Stimulated activated CD8-positive, alpha-beta memory T cell treated with anti-CD3 and anti-CD28 coated beads, Interleukin-4, amount 100 ng/mL, for 1 hour (primary cell): Measurements from ENCODE around the gene NPIPB2.
"Not testable (repeated sequence)": the region's sequence is repeated elsewhere in the genome, so short reads cannot be mapped to it uniquely, and the experiment has no call there.

Source experiments
- DNase-seq, 2 donors: peaks; one replicate each; pipeline ENCODE4 v3.0.0-alpha.2; 2020; ENCODE audit warnings: low read depth in 2 of 2, low spot score in 1 of 2

NPIPB2 gene

DNA sequence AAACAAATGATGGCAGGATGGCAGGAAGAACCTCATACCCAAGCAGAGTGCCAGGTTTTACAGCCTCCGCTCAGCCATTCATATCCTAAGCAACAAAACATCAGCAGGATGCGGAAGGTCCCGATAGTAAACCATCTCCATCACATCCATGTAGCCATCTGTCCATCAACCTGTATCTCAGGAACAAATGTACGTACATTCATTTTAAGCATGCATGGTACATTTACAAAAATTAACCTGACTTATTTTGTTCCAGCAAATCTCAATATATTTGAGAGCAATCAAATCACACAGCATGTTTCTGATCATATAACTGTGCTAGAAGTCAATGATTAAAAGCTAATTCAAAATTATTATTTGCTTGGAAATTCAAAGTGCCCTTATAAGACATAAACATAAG, at the start of gene NPIPB2:
Gene NPIPB2, minus strand, starts transcription at position 101 of the 400 bp plus-strand sequence. Its CDS starts 0 bp downstream, at position 101.
- not testable (repeated sequence) for DNase-seq

DNA sequence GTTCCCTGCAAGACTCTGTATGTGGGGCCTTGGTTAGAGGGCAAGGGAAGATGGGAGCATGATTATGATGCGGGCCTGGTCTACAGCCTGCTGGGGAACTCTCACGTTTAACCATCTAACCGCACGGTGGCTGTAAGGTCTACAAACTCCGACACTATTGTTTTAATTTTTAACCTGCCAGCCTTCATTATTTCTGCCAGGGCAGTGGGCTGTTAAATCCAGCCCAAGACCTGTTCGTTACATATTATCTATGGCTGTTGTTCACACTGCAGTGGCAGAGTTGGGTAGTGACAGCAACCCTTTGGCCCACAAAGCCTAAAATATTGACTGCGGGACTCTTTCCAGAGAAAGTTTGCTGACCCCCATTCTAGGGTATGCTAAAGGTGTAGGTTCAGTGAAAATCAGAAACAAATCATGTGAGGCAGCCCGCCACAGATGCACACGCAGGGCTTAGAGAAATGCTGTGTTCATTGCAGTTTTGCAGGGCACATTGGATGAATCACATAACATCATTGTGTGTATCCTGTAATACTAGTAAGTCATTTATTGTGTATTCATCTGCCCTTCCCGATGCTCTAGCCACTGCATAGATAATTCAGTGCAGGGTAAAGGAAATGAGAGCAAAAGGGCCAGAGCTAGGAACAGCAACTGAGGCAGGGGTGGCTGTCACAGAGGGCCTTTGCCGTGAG, 49.0 kb upstream of the NPIPB2 start:
- DNase-seq = no peak

DNA sequence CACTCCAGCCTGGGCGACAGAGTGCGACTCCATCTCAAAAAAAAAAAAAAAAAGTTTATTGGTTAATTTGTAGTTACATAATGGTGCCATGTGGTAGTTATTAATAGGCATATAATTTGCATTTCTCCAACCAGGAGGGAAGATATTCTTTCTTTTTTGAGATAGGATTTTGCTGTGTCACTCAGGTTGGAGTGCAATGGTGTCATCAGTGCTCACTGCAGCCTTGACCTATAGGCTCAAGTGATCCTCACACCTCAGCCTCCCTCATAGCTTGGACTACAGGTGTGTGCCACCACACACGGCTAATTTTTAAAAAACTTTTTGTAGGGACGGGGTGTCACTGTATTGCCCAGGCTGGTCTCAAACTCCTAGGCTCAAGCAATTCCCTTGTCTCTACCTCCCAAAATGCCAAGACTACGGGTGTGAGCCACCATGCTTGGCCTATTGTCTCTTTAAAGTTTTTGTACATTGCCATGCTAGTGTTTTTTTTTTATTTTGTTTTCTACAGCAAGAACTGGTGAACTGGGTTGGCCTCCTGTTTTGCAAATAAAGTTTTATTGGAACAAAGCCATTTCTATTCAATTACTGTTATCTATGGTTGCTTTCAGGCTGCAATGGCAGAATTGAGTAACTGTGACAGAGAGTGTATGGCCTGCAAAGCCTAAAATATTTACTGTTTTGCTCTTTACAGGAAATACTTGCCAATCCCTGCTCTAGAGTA, 46.6 kb upstream of the NPIPB2 start:
- no peak for DNase-seq

DNA sequence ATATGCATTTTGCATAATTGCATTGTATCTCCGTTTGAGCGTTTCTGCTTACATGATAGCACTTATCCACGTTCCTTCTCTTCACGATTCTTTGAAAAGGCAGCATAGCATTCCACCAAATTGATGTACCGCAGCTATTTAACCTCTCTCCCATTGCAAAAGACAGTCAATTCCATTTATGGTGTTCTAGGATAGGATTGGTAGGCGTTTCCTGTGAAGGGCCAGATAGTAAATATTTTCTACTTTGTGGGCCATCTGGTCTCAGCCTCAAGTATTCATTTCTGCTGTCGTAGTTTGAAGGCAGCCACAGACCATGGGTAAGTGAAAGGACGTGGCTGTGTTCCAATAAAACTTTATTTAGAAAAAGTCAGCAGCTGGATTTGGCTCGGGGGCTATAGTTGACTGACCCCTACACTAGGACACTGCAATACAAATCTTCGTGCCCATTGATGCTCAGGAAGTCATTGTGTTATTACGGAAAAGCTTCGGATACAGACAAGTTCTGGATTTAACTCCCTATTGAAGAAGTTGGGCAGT, 44.7 kb upstream of the NPIPB2 start:
- no peak for DNase-seq

DNA sequence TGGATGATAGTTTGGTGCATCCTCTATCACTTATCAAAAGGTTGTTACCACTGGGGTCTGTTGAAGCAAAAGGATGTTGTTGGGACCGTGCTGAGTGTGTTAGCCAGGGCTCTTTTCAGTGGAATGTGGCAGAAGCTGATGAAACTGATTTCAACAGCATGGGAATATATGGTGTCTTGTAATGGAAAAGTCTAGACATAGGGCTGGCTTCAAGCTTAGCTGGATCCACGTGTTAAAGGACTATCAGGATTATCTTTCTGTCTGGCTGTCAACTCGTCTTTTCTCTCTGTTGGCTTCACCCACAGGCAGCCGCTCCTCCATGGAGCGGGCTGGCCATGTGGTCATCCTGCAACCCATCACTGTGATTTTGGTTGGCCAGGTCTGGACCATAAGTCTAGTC, 43.4 kb upstream of the NPIPB2 start:
- DNase-seq = no peak

DNA sequence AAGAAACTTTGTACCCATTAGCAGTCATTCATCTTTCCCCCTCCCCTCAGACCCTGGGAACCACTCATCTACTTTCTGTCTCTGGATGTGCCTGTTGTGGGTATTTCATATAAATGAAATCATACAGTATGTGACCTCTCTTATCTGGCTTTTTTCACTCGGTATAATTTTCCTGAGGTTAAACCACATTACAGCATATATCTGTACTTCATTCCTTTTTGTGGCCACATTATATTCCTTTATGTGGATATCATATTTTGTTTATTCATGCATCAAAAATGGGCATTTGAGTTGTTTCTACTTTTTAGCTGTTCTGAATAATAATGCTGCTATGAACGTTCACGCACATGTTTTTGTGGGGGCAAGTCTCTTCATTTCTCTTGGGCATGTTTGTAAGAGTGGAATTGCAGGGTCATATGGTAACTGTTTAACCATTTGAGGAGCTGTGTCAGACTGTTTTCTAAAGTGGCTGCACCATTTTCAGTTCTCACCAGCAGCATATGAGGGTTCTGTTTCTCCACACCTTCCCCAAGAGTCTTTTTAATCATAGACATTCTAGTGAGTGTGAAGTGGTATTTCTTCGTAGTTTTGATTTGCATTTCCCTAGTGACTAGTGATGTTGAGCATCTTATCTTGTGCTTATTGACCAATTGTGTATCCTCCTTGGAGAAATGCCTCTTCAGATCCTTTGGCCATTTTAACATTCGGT, 38.4 kb upstream of the NPIPB2 start:
- DNase-seq = no peak

DNA sequence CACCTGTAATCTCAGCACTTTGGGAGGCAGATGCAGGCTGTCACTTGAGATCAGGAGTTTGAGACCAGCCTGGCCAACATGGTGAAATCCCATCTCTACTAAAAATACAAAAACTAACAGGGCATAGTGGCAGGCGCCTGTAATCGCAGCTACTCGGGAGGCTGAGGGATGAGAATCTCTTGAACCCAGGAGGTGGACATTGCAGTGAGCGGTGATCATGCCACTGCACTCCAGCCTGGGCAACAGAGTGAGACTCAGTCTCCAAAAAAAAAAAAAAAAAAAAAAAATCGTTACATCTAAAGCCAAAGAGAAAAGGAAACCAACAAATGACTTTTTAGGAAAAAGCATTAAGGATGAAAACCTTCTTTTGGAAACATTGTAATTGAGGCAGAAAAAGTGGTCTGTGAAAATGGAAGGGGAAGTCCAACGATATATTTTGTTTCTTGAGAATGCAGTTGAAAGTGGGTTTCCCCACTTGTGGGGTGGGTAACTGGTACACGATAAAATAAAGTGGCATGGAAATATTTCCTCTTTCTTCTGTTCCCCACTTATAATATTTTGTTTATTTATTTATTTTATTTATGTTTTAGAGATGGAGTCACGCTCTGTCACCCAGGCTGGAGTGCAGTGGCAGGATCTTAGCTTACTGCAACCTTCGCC, 37.3 kb upstream of the NPIPB2 start:
- no peak for DNase-seq

DNA sequence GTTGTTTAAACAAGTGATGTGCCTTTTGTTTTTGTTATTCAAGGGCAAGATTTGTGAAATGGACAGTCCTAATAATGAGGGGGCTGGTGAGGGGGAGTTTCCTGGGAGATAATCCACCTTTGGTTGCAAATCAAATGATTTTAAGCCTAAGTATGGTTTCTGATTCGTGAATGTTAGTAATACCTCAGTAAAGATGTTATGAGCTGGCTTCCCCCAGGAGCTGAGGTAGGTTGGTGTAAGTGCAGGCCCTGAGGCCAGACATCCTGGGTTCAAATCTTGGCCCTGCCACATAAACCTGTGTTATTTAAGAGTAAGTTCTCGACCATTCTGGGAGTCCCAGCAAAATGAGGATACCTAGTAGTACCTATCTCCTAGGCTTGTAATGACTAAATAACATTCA, 36.2 kb upstream of the NPIPB2 start:
- DNase-seq = no peak

DNA sequence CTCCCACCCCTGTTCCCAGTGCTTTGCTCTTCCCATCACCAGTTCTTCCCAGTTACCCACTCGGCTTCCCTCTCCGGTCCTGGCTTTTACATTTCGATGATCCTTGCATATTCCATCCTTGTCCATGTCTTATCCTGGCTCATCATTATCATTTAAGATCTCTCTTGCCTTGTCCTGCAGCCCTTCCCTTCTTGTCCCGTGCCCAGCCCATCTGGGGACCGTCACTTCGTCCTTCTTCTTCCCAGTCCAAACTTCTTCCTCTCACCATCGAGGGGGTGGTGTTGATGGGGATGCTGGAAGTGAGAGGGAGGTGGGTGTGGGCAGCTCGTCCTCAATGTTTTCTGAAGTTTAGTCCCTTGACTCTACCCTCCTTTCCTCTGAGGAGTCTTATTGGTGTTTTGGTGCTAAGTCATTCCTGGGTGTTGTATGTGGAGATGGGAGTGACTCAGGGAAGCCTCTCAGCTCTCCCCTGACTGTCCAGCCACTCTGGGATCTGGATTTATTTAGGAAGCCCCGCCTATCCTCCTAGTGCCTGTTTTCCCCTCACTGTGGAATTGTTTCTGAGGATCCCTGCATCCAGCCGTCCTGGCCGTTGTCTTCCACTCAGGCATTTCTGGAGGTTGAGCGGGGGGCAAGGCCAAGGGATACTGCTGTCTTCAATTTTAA, 35.7 kb upstream of the NPIPB2 start:
- no peak for DNase-seq

DNA sequence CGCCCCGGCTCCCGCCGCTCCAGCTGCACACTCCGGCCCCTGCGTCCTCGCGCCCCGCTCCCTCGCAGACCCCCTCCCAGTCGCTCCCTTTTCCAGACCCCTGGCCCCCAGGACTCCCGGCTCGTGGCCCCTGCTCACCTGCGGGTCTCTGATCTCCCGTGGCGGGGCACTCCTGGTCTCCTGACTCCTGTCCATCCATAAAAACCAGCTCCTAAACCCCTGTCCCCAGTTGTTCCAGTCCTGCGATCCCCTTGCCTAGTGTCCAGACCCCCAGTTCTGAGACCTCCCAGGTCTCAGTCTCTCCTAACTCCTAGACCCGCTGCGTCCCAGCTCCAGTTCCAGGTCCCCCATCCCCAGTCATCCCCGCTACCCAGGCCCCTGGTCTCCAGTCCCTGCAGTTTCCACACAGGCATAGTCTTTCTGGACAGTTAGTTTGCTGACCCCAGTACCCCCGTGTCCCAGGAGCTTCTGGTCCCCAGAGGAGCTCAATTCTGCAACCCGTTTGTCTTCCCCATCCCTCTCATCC, 35.1 kb upstream of the NPIPB2 start:
- DNase-seq = no peak

DNA sequence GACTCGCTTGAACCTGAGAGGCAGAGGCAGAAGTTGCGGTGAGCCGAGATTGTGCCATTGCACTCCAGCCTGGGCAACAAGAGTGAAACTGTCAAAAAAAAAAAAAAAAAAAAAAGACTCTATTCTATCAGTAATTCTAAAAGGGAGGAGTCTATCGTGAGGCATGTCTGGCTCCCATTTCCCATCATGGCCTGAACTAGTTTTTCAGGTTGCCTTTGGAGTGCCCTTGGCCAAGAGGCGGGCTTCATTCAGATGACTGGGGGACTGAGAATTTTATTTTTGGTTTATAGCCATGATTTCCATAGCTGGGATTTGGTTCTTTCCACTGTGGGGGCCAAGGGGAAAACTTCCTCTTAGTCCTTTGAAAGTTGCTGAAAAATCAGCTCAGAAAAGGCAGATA, 31.2 kb upstream of the NPIPB2 start:
- DNase-seq = no peak

DNA sequence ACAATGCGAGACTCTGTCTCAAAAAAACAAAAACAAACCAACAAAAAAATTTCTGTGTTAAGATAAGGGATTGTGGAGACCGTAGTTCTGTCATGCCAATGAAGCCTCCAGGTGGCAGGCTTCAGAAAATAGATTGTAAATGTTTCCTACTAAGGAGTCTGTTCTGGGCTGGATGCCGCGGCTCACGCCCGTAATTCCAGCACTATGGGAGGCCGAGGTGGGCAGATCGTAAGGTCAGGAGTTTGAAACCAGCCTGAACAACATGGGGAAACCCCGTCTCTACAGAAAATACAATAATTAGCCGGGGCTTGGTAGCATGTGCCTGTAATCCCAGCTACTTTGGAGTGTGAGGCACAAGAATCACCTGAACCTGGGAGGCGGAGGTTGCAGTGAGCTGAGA, 30.3 kb upstream of the NPIPB2 start:
- DNase-seq = no peak

DNA sequence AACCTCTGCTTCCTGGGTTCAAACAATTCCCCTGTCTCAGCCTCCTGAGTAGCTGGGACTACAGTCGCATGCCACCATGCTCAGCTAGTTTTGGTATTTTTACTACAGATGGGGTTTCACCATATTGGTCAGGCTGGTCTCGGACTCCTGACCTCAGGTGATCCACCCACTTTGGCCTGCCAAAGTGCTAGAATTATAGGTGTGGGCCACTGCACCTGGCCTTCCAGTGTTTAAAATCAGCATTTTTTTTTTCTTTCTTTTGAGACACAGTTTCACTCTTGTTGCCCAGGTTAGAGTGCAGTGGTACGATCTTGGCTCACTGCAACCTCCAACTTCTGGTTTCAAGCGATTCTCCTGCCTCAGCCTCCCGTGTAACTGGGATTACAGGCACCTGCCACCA, 28.4 kb upstream of the NPIPB2 start:
- DNase-seq = not testable (repeated sequence)

DNA sequence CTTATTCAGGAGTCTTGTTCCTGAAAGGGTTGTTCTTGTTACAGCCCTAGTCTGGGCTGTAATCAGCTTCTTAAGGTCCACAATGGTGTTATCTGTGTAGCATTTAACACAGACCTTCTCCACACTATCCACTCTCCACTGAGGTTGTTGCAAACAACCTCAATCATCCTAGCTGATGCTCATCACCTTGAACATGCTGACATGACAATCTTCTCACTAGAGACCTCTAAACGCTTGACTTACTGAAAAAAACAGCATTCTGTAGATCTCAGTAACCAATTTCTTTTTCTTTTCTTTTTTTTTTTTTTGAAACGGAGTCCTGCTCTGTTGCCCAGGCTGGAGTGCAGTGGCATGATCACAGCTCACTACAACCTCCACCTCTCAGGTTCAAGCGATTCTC, 26.7 kb upstream of the NPIPB2 start:
- no peak for DNase-seq

DNA sequence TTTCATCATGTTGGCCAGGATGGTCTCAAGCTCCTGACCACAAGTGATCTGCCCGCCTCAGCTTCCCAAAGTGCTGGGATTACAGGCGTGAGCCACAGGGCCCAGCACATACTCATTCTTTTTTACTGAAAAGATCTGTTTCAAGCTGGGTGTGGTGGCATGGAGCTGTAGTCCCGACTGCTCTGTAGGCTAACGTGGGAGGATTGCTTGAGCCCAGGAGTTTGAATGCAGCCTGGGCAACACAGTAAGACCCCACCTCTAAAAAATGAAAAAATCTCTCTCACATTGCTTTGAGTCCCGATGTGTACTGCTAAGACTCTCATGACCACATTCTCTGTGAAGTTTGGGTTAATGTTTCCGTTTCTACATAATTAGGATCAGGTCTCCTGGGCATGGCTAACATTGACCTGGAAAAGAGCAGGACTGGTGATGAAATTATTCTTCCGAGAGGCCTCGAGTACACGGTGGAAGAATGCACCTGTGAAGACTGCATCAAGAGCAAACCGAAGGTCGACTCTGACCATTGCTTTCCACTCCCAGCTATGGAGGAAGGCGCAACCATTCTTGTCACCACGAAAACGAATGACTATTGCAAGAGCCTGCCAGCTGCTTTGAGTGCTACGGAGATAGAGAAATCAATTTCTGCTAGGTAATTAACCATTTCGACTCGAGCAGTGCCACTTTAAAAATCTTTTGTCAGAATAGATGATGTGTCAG, 25.5 kb upstream of the NPIPB2 start:
- no peak for DNase-seq

DNA sequence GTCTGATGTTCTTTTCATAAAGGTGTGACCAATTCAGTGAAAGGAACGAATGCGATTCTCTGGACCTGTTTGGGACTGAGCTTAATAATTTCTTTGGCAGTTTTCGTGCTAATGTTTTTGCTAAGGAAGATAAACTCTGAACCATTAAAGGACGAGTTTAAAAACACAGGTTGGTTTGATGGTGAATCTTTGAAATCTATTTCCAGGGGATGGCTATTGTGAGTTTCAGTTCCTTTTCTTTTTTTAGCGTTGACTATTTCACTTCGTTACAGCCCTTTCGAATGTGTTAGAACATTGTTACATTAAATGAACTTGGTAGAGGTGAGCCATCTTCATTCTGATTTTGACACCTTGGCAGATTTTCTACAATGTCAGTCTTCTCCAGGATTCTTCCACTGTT, 24.3 kb upstream of the NPIPB2 start:
- no peak for DNase-seq

DNA sequence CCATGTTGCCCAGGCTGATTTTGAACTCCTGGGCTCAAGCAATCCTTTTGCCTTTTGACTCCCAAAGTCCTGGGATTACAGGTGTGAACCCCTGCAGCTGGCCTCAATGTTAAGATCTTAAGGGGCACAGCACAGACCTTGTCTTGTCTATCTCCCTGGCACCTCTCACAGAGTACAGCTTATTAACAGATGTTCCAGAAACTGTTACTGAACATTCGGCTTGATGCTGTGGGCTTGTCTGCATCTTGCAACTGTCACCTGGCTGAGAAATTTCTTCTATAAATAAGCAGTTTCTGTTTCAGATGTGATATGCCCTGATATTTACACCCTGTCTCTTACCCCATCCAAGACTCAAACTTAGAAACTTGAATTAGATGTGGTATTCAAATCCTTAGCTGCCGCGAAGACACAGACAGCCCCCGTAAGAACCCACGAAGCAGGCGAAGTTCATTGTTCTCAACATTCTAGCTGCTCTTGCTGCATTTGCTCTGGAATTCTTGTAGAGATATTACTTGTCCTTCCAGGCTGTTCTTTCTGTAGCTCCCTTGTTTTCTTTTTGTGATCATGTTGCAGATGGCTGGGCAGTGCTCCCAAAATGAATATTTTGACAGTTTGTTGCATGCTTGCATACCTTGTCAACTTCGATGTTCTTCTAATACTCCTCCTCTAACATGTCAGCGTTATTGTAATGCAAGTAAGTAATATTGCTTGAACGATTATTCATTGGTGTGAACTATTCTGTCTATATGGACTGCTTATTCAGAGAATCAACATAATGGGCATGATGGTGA, 23.1 kb upstream of the NPIPB2 start, which contains the start of gene TNFRSF17:
Gene TNFRSF17, plus strand, starts transcription at position 450 of the 791 bp plus-strand sequence. Its CDS starts 115 bp downstream, at position 565.
- no peak for DNase-seq

DNA sequence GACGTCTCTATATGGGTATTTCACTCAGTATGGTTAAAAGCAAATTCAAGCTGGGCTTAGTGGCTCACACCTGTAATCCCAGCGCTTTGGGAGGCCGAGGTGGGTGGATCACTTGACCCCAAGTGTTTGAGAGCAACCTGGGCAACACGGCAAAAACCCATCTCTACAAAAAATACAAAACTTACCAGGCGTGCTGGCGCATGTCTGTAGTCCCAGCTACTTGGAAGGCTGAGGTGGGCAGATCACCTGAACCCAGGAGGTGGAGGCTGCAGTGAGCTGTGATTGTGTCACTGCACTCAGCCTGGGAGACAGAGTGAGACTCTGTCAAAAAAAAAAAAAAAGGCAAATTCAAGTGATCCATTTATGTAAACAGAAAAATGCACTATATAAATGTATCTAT, 21.9 kb upstream of the NPIPB2 start:
- DNase-seq = no peak

DNA sequence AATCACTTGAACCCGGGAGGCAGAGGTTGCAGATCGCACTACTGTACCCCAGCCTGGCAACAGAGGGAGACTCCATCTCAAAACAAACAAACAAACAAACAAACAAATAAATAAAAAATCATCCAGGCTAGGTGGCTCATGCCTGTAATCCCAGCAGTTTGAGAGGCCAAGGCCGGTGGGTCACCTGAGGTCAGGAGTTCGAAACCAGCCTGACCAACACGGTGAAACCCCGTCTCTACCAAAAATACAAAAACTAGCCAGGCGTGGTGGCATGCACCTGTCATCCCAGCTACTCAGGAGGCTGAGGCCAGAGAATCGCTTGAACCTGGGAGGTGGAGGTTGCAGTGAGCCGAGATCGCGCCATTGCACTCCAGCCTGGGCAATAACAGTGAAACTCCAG, 21.1 kb upstream of the NPIPB2 start:
- not testable (repeated sequence) for DNase-seq
